GM21367 (cell line): Measurements from ENCODE around the gene TXNRD2.
"Not testable (repeated sequence)": the region's sequence is repeated elsewhere in the genome, so short reads cannot be mapped to it uniquely, and the experiment has no call there.

ENCODE experiments used
- ATAC-seq: cut with Tn5 transposase; IDR thresholded peaks from one replicate; pipeline ENCODE4 v1.9.1; 2021; ENCODE audit not compliant: unreplicated experiment

The TXNRD2 gene

GRCh38 chr22:19907902-19908301 is 33.7 kb downstream of the TXNRD2 start:
- not testable (repeated sequence) for ATAC-seq

DNA sequence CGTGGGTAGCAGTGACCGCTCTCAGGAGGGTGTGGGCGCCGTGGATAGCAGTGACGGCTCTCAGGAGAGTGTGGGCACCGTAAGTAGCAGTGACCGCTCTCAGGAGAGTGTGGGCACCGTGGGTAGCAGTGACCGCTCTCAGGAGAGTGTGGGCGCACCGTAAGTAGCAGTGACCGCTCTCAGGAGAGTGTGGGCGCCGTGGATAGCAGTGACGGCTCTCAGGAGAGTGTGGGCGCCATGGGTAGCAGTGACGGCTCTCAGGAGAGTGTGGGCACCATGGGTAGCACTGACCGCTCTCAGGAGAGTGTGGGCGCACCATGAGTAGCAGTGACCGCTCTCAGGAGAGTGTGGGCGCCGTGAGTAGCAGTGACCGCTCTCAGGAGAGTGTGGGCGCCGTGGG is 34.8 kb downstream of the TXNRD2 start:
- not testable (repeated sequence) for ATAC-seq

GRCh38 chr22:19905347-19906276 is 36.0 kb downstream of the TXNRD2 start:
- ATAC-seq = no peak

- no peak for ATAC-seq
Measured at GRCh38 chr22:19904935-19905334, 36.7 kb downstream of the TXNRD2 start.

- no peak for ATAC-seq
Measured at GRCh38 chr22:19904174-19904856, 37.3 kb downstream of the TXNRD2 start.

GRCh38 chr22:19903513-19903912 is 38.1 kb downstream of the TXNRD2 start:
- ATAC-seq = no peak

DNA sequence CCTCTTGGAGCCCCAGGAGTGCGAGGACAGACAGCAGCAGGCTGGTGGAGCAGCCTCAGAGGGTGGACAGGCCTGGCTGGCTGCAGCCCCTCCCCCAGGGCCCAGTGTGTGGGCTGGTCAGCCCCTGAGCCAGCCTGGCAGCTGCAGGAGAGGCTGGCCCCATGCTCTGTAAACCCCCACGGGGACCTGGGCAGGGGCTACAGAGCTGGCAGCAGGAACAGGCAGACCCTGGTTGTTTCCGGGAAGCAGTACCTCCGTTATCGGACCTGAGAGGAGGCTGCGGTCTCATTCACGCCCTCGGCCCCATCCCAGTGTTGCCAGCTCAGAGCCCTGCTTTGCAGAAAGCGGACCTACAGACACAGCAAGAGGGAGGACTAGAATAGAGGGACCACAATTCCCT is 38.6 kb downstream of the TXNRD2 start:
- ATAC-seq = no peak

DNA sequence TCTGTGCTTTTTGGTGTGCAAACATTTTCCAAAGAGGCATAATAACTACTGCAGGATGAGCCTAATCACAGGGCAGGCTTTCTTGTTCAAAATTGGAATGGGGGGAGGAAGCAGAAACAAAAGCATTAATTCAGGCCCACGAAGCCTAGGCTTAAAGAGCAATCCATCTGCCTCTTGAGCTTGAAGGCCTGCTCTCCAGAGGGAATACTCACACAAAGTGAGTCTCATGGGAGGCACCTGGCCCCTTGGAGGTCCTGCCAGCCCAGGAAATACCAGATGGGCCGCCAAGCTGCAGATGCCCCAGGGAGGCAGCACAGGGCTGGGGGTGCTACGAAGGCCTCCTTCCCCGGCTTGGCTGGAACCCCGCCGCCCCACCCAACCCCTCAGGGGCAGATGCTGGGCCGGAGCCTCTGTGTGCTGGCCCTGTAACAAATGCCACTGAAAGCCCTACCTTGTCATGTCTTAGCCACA is 39.3 kb downstream of the TXNRD2 start:
- ATAC-seq = no peak

DNA sequence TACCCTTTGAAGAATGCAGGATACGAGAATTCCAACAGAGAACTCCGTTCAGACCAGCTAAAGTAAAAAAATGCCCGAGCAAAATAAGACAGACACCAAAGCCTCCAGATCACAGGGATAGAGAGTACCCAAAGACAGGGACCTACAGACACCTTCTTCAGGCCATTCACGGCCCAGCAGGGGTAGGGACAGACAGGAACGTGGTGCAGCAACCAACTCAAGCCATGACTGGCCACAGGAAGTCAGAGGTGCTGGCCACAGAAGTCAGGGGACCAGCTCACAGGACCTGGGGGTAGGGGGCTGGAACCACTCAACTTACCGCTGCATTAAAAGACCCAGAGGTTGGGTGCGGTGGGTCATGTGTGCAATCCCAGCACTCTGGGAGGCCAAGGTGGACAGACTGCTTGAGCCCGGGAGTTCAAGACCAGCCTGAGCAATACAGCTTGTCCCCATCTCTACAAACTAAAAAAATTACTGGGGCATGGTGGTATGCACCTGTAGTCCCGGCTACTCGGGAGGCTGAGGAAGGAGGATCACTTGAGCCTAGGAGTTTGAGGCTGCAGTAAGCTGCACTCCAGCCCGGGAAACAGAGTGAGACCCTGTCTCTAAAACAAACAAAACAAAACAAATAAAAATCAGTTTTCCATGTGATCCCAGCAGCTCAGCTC is 39.9 kb downstream of the TXNRD2 start:
- ATAC-seq = no peak

DNA sequence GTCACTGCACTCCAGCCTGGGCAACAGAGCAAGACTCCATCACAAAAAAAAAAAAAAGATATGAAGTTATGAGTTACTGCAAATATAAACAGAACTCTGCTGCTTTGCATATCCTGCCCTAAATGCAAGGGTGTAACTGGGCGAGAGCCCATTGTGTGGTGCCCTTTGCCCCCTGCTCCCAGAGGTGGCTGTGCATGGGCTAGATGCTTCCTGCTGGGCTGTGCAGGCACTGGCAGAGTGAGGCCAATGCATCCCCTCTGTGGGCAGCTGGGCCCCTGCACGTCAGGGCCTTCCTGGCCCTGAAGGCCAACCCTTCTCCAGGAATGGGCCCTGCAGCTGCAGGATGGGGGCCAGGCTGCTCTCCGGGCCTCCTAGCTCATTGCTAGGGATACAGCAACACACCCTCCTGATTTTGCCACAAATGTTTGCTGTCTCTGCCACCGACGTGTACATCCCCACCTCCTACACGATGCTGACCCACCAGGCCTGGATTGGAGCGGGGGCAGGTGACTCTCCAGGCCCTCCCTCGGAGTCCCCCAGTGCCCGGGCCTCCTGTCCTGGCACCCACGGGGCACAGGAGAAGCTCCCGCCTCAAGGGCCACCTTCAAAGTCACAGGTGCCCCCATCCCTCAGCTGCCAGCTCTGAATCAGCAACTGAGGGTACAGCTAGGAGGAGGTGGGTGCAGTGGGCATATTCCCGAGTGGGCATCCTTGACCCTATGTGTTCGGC is 40.7 kb downstream of the TXNRD2 start:
- ATAC-seq = no peak

DNA sequence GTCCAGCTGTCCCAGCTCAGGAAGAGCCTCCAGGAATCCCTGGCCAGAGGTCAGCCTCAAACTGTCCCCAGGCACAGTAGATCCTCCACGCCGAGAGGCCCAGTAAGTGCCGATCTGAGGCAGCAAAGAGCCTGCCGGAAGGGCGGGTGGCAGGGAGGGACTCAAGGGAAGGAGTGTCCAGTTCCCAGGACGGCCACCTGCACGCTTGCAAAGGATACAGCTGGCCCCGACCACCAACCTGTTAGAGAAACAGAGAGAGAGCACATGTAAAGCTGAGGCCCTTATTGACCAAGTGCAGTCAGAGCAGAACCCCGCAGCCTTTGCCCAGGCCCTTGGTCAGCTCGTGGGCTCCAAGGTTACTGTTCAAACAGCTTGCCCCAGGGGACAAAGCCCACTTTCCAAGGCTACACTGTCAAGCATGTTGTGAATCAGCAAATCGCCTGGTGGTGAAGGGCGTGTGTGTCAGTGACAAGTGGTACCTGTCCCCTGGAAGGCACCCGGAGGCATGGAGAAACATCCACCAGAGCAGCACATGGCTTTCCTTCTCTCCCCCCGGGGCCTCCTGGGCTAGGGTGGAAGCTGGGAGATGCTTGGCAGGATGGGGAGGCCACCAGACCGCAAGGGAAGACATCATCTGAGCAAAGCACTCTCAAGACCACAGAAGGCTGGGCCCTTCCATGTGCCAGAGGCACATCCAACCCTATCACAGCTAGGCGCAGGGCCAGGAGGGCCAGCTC is 42.6 kb downstream of the TXNRD2 start:
- no peak for ATAC-seq

GRCh38 chr22:19898145-19898544 is 43.5 kb downstream of the TXNRD2 start:
- ATAC-seq = no peak

- no peak for ATAC-seq
Measured at GRCh38 chr22:19897726-19898125, 43.9 kb downstream of the TXNRD2 start.

DNA sequence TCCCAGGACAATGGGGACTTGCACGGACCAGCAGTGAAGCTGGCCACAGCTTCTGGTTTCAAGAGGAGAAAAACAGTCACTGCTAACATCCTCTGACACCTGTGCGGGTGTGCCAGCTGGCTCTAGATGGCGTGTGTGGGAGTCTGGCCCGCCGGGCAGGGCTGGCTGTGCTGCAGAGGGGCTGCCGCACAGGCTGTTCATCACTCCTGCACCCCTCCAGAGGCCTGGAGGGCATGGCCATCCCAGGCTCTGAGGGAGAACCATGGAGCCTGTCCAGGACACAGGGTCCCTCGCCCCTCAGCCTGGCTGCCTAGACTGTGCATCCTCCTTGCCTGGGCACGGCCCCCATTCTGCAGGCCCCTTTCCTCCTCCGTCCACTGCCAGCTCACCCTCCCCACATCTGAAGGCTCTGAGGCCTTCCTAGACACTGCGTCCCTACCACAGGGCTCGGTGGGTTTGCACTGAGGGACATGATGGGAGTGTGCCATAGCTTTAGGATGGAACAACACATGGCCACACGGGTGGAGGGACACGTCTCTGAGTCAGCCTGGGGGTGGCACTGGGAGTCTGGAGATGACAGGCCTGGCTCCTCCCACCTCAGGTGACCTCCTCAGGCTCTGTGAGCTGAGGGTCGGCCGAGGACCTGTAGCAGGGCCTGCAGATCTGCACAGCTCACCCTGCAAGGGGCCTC is 44.8 kb downstream of the TXNRD2 start:
- no peak for ATAC-seq

DNA sequence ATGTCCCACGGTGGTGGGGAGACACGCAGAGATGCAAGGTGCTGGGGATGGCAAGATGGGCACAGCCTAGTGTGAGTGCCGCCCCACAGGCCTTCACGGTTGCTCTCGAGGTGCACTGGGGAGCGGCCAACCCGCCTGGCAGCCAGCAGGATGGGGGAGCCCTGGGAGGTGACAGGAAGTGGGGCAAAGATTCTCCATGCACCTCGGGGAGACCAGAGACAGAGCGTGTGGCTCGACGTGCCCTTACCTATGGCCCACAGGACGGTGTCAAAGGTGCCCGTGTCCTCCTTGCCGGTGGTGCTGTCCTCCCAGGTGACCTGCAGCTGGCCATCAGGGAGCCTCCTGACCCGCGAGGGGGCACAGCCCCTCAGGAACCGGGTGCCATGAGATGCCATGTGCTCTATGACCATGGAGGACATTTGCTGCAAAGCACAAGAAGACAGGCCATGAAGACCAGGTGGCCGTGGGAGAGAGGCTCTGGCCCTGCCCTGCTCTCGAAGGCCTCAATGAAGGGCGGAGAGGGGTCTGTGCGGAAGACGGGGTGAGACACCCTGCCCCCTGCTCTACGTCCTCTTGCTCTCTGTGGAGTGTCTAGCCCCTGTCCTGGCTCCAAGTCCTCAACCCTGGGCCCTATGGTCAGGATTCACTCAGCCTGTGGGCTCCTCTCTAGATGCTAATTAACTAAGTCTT is 46.3 kb downstream of the TXNRD2 start:
- ATAC-seq = no peak

- ATAC-seq = no peak
Measured at GRCh38 chr22:19893363-19893762, 48.3 kb downstream of the TXNRD2 start.

GRCh38 chr22:19892925-19893324 is 48.7 kb downstream of the TXNRD2 start:
- no peak for ATAC-seq

DNA sequence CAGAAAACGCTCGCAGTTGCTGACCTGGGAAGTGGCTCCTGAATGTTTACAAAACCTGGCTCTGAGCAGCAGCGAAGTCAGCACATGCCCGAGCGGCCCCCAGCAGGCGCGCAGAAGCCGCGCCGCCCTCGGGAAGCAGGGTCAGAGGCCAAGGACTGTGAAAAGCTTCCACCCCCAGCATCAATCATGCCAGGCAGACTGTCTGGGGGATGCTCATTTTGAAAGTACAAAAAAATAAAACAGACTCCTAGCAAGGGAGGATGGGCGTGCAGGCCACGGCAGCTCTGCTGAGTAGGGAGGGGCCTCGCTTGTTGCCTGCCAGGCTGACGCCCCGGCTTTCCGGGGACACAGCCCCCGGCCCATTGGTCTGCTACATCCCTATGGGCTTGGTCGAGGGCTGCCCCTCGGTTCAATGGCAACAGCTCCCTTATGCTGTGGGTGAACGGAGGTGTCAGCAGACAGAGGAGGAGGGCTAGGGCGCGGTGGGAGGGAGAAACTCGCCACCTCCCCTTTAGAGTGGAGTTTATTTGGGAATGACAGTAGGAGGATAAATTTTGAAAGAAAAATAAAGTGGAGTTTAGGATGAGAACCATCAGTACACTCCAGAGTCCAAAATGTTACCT is 49.2 kb downstream of the TXNRD2 start:
- no peak for ATAC-seq
